Hematopoietic multipotent progenitor cell treated with erythropoietin and hydrocortisone succinate and interleukin-3 and kit ligand, for 6 days (in vitro differentiated cells): ENCODE data around the gene SON.
"Not testable (repeated sequence)": the region's sequence is repeated elsewhere in the genome, so short reads cannot be mapped to it uniquely, and the experiment has no call there.

Experiments used
- DNase-seq: peaks from one replicate; pipeline ENCODE4 v3.0.0-alpha.2; 2015

The SON gene

GRCh38 chr21:33546086-33546485 is 3.2 kb downstream of the SON start:
- DNase-seq: peak; percentile 52

GRCh38 chr21:33549848-33550771 is 7.3 kb downstream of the SON start:
- no peak for DNase-seq

- DNase-seq: no peak
Measured at GRCh38 chr21:33550772-33551660, 8.2 kb downstream of the SON start.

- DNase-seq: no peak
Measured at GRCh38 chr21:33551664-33552063, 8.8 kb downstream of the SON start.

GRCh38 chr21:33552093-33552998 is 9.5 kb downstream of the SON start:
- no peak for DNase-seq

- no peak for DNase-seq
Measured at GRCh38 chr21:33552999-33553598, 10.3 kb downstream of the SON start.

- no peak for DNase-seq
Measured at GRCh38 chr21:33554236-33554981, 11.6 kb downstream of the SON start.

GRCh38 chr21:33554982-33555344 is 12.1 kb downstream of the SON start:
- no peak for DNase-seq

GRCh38 chr21:33557447-33557846 is 14.6 kb downstream of the SON start:
- no peak for DNase-seq

- no peak for DNase-seq
Measured at GRCh38 chr21:33558777-33559421, 16.1 kb downstream of the SON start.

GRCh38 chr21:33559813-33560212 is 17.0 kb downstream of the SON start:
- DNase-seq: no peak

GRCh38 chr21:33560965-33561364 is 18.1 kb downstream of the SON start:
- no peak for DNase-seq

- no peak for DNase-seq
Measured at GRCh38 chr21:33561373-33561772, 18.5 kb downstream of the SON start.

GRCh38 chr21:33562389-33562788 is 19.6 kb downstream of the SON start:
- DNase-seq: no peak

- no peak for DNase-seq
Measured at GRCh38 chr21:33566514-33566913, 23.7 kb downstream of the SON start.

- DNase-seq: no peak
Measured at GRCh38 chr21:33567914-33568313, 25.1 kb downstream of the SON start.

- DNase-seq: no peak
Measured at GRCh38 chr21:33568448-33568847, 25.6 kb downstream of the SON start.

GRCh38 chr21:33569991-33570390 is 27.2 kb downstream of the SON start:
- no peak for DNase-seq

GRCh38 chr21:33572350-33572749 is 29.5 kb downstream of the SON start:
- DNase-seq: no peak

- not testable (repeated sequence) for DNase-seq
Measured at GRCh38 chr21:33576741-33577141, 33.9 kb downstream of the SON start.

GRCh38 chr21:33578214-33578613 is 35.4 kb downstream of the SON start:
- DNase-seq: no peak
